Hepatocyte (in vitro differentiated cells): Measurements from ENCODE around the gene PKN2. TPM values are rescaled to one million over a fixed set of nuclear protein-coding genes. Genes with fewer than 3 reads are reported as not detected.

Experiments used
- DNase-seq: peaks from one replicate; pipeline ENCODE4 v3.0.0-alpha.2; 2016; ENCODE audit warnings: low spot score
- H2AFZ ChIP-seq: fragments of 200-600 bp; sonication (generic); 2 replicates; pipeline ENCODE4 v1.6.0; 2016; ENCODE audit warnings: antibody characterized with exemption, mild to moderate bottlenecking
- H3K27ac ChIP-seq: fragments of 200-600 bp; sonication (generic); 2 replicates; pipeline ENCODE4 v1.5.1; 2016; ENCODE audit warnings: mild to moderate bottlenecking
- H3K27me3 ChIP-seq: fragments of 200-600 bp; sonication (generic); 2 replicates; pipeline ENCODE4 v1.6.1; 2016
- H3K36me3 ChIP-seq: fragments of 200-600 bp; sonication (generic); replicated peaks from 2 replicates; pipeline ENCODE4 v1.5.1; 2016; ENCODE audit warnings: low read depth; ENCODE audit not compliant: insufficient read depth
- H3K4me1 ChIP-seq: fragments of 200-600 bp; sonication (generic); 2 replicates; pipeline ENCODE4 v1.5.1; 2016; ENCODE audit warnings: mild to moderate bottlenecking, moderate library complexity; ENCODE audit not compliant: insufficient read depth
- H3K4me2 ChIP-seq: fragments of 200-600 bp; sonication (generic); 2 replicates; pipeline ENCODE4 v1.6.0; 2016
- H3K4me3 ChIP-seq: fragments of 200-600 bp; sonication (generic); 2 replicates; pipeline ENCODE4 v1.5.1; 2016; ENCODE audit warnings: mild to moderate bottlenecking
- H3K79me2 ChIP-seq: fragments of 200-600 bp; sonication (generic); 2 replicates; pipeline ENCODE4 v1.6.0; 2017; ENCODE audit warnings: mild to moderate bottlenecking
- H3K9me2 ChIP-seq: fragments of 200-600 bp; sonication (generic); replicated peaks from 2 replicates; pipeline ENCODE4 v1.6.0; 2017; ENCODE audit warnings: mild to moderate bottlenecking; ENCODE audit not compliant: insufficient read depth
- H3K9me3 ChIP-seq: fragments of 200-600 bp; sonication (generic); 2 replicates; pipeline ENCODE4 v1.5.1; 2016; ENCODE audit warnings: low read depth, mild to moderate bottlenecking
- H4K20me1 ChIP-seq: fragments of 200-600 bp; sonication (generic); 2 replicates; pipeline ENCODE4 v1.6.0; 2016; ENCODE audit warnings: mild to moderate bottlenecking; ENCODE audit not compliant: insufficient read depth, poor library complexity, severe bottlenecking
- CTCF ChIP-seq: fragments of 200-600 bp; sonication (generic); IDR thresholded peaks from 2 replicates; pipeline ENCODE4 v1.5.1; 2016; ENCODE audit warnings: antibody characterized with exemption, mild to moderate bottlenecking; ENCODE audit not compliant: poor library complexity
- EZH2 ChIP-seq: fragments of 200-600 bp; sonication (generic); IDR thresholded peaks from 2 replicates; pipeline ENCODE4 v1.6.1; 2016; ENCODE audit warnings: antibody characterized with exemption, mild to moderate bottlenecking, borderline replicate concordance
- EZH2phosphoT487 ChIP-seq: fragments of 200-600 bp; sonication (generic); IDR thresholded peaks from one replicate; pipeline ENCODE4 v1.6.1; 2018; ENCODE audit warnings: antibody characterized with exemption, mild to moderate bottlenecking, low read depth, moderate library complexity; ENCODE audit not compliant: unreplicated experiment, severe bottlenecking
- WGBS: methylation state at CpG from one replicate; pipeline ENCODE4 v1.1.6; 2016; ENCODE audit warnings: low lambda C conversion rate; ENCODE audit errors: missing lambda C conversion rate; 5-methylcytosine and 5-hydroxymethylcytosine counted together
- polyA plus RNA-seq: library from polyadenylated mRNA; unstranded; fragments of >200 nt; fragmentation: Nextera tagmentation; extraction: Ambion mirVana; gene quantifications from 2 replicates; pipeline ENCODE4 v1.2.1, GENCODE V29; 2016
- total RNA-seq: library from RNA; depleted of rRNA; stranded (reverse); fragments of >200 nt; gene quantifications from 2 replicates; pipeline ENCODE4 v1.2.3, GENCODE V29; 2014

PKN2 gene
- total and polyA plus RNA-seq, 2 experiments from 2014 or later: 16.4 to 54.0 TPM

- Histone ChIP-seq H3K27me3 (no peaks in the 10 kb centered on the region), H3K36me3 (peaks cover 6% of the 10 kb centered on the region), H2AFZ (no peak overlapping the region), H3K4me2 (peak overlapping the region; percentile 63), H4K20me1 (no peaks in the 10 kb centered on the region), H3K4me1 (peaks cover 9% of the 10 kb centered on the region), H3K27ac (peak overlapping the region; percentile 99), H3K79me2 (peaks cover 8% of the 10 kb centered on the region), H3K9me3 (no peaks in the 10 kb centered on the region), H3K9me2 (no peaks in the 10 kb centered on the region), H3K4me3 (no peak overlapping the region)
- WGBS: 73% methylated on average over 3 of the region's 3 CpGs
- no peak for TF ChIP-seq EZH2
- peak; percentile 56 for DNase-seq
Measured at GRCh38 chr1:88773540-88774150, 89.6 kb downstream of the PKN2 start.

- Histone ChIP-seq H3K9me3 (no peaks in the 10 kb centered on the region), H4K20me1 (no peaks in the 10 kb centered on the region), H2AFZ (no peak overlapping the region), H3K27me3 (no peaks in the 10 kb centered on the region), H3K36me3 (peaks cover 6% of the 10 kb centered on the region), H3K9me2 (no peaks in the 10 kb centered on the region), H3K79me2 (peaks cover 8% of the 10 kb centered on the region), H3K4me1 (peaks cover 9% of the 10 kb centered on the region), H3K4me2 (peak overlapping the region; percentile 63), H3K27ac (peak overlapping the region; percentile 99), H3K4me3 (no peak overlapping the region)
- WGBS: 46% methylated on average over 1 of the region's 1 CpG
- DNase-seq: peak; percentile 84
- TF ChIP-seq EZH2: no peak
- TF ChIP-seq EZH2phosphoT487: no peak
- TF ChIP-seq CTCF: no peak
Measured at GRCh38 chr1:88774151-88774556, 90.1 kb downstream of the PKN2 start.

- H3K36me3 ChIP-seq: peaks cover 6% of the 10 kb centered on the region
- no peak overlapping the region for H3K4me2 ChIP-seq
- peaks cover 4% of the 10 kb centered on the region for H3K79me2 ChIP-seq
- no peak for DNase-seq
- no peaks in the 10 kb centered on the region for H3K9me2 ChIP-seq
- TF ChIP-seq EZH2: no peak
- no peak for TF ChIP-seq CTCF
- TF ChIP-seq EZH2phosphoT487: no peak
- H2AFZ ChIP-seq: no peak overlapping the region
- H3K4me3 ChIP-seq: no peak overlapping the region
- H3K27ac ChIP-seq: no peak overlapping the region
- WGBS: 49% methylated on average over 3 of the region's 3 CpGs
- peaks cover 9% of the 10 kb centered on the region for H3K4me1 ChIP-seq
- H3K9me3 ChIP-seq: no peaks in the 10 kb centered on the region
- no peaks in the 10 kb centered on the region for H3K27me3 ChIP-seq
- H4K20me1 ChIP-seq: no peaks in the 10 kb centered on the region
Measured at GRCh38 chr1:88777604-88778149, 93.6 kb downstream of the PKN2 start.

- Histone ChIP-seq H3K4me2 (no peak overlapping the region), H3K27ac (no peak overlapping the region), H3K9me2 (no peaks in the 10 kb centered on the region), H3K27me3 (no peaks in the 10 kb centered on the region), H3K4me3 (no peak overlapping the region), H3K9me3 (no peaks in the 10 kb centered on the region), H2AFZ (no peak overlapping the region), H3K79me2 (peaks cover 7% of the 10 kb centered on the region), H3K36me3 (peaks cover 6% of the 10 kb centered on the region), H4K20me1 (no peaks in the 10 kb centered on the region), H3K4me1 (peaks cover 4% of the 10 kb centered on the region)
- TF ChIP-seq CTCF (no peak), EZH2 (no peak), EZH2phosphoT487 (no peak)
- no peak for DNase-seq
Measured at GRCh38 chr1:88779880-88780279, 95.8 kb downstream of the PKN2 start.
